ENCODE measurements around the gene ARNT2.

The ARNT2 gene

DNA sequence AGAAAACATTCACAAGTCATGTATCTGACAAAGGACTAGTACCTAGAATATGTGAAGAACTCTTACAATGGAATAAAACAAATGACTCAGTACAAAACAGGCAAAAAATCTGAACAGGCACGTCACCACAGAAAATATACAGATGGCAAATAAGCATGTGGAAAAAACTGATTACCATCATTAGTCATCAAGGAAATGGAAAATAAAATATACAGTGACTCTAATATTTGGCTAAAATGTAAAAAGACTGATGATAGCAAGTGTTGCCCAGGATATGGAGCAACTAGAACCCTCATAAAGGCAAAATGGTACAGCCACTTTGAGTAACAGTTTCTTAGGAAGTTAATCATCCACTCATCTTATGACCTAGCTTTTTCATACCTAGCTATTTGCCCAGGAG lies 195.2 kb downstream of the ARNT2 start:
- TF ChIP-seq GATA3 (IDR thresholded peaks at IDR 0.05; ENCODE audit: low read depth, low read length) = no peak
- no peak for TF ChIP-seq GATA2 (IDR thresholded peaks at IDR 0.05; ENCODE audit: low read depth, low read length)

DNA sequence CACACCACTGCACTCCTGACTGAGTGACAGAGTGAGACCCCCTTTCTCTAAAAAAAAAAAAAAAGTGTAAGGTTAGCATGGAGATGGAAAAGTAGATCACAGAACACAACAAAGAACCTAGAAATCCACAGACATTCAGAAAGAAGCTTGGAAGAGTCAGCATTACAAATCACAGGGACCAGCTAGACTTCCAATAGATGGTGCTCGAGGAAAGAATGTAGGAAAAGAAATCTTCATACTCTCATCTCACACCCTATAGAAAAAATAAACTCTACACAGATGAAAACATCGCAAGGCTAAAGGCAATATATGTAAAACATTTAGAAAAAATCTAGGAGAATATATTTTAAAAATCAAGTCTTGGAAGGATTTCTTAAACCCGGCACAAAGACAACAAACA lies 196.4 kb downstream of the ARNT2 start:
- TF ChIP-seq GATA3 (IDR thresholded peaks at IDR 0.05; ENCODE audit: low read depth, low read length) = no peak
- TF ChIP-seq GATA2 (IDR thresholded peaks at IDR 0.05; ENCODE audit: low read depth, low read length) = no peak

DNA sequence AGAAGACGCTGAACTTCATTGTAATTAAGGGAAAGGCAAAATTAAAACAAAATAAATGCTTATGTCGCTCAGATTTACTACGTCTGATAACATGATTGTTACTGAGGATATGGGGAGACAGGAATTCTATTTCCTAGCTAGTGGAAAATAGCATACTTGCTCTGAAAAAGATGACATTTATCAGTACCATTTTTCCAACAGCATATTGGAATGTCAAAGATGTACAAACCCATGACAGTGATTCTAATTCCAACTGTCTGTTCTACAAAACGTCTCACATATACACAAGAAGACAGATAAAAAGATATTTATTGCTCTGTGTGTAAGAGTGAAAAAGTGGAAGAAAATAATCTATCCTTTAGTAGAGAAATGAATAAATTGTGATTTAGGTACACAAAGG lies 197.1 kb downstream of the ARNT2 start:
- TF ChIP-seq GATA3 (IDR thresholded peaks at IDR 0.05; ENCODE audit: low read depth, low read length) (no peak), GATA2 (IDR thresholded peaks at IDR 0.05; ENCODE audit: low read depth, low read length) (no peak)

DNA sequence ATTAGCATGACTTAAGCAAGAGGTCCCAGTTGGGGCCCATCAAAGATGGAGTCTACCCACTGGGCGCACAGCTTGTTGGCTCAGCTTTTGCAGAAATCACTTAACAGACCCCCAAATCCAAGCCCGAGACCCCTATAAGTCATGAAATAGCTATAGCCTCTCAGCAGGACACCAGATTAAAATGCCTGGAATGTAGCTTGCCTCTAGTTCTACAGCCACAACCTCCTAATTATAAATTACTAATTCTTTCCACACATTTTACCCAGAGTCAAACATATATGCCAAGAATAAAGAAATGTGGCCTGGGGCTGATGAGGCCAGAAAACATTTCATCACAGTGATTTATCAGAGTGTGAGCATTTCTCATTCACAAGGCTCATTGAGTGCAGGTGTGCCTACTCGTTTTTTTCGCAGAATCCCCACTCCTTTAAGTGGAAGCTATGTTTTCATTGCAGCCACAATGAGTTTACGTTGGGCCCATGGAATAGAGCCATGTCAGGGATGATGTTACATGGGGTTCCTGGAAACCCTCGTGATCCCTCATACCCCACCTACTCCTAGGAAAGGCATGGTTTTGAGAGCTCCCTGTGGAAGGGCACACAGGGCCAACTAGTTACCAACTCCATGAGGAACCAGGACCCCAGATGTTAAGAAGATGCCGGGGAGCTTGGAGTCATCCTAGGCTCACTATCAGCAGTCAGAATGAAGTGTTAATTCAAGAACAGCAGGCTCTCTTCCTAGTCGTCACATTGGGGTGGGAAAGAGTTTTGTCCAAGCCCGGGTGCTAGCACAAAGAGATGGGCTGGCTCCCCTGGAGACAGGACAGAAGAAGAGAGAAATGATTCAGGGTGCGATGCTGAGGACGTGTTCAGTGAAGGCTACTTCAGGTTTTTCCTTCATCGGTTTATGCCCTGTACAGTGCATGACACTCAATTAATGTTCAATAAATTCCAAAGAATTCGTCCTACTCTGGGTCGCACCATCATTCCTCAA lies 200.7 kb downstream of the ARNT2 start:
- TF ChIP-seq GATA2 (IDR thresholded peaks at IDR 0.05; ENCODE audit: low read depth, low read length) (no peak), GATA3 (IDR thresholded peaks at IDR 0.05; ENCODE audit: low read depth, low read length) (no peak)

DNA sequence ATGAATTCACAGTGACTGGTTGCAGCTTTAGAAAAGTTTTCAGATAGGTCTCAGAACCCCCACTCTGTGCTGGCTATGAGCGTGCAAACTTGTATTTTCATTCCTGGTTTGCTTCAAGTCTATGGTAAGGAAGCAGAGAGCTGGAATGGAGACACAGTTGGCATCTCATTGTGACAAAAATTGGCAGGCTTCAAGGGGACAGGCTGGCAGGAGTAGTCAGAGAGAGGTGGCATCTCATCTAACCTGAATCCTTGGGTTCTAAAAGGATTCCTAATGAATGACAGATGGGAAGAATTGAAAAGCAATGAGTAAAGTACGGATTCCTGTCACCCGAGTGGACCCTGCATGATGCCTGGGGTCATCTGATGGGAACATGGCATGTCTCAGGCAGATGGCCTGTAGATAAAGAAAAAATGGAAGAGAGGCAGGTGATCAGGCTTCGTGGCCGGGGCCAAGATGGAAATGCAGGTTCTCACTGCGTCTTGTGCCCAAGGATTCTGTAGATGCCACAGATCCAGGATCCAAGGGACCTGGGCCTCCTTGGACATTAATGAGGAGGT lies 201.5 kb downstream of the ARNT2 start:
- no peak for TF ChIP-seq GATA2 (IDR thresholded peaks at IDR 0.05; ENCODE audit: low read depth, low read length)
- TF ChIP-seq GATA3 (IDR thresholded peaks at IDR 0.05; ENCODE audit: low read depth, low read length) = no peak

DNA sequence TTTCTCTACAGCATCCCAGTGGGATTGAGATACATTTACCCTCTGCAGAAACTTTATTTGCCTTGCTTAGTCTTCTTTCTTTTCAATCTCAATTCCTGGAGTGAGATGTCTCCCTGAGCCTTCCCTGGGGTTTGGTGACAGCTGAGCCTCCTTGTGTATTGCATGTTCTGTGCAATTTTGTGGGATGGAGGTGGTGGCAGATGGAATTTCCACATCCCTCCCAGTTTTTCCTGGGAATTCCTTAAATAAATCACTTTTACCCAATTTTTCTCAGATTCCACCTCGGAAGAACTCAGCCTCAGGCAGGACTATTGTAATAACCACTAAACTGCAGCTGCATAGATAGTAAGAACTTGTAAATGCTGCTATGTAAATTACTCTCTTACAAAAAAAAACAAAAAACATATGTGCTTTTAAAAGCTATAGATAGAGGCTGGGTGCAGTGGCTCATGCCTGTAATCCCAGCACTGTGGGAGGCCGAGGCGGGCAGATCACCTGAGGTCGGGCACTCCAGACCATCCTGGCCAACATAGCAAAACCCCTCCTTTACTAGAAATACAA lies 202.4 kb downstream of the ARNT2 start:
- TF ChIP-seq GATA3 (IDR thresholded peaks at IDR 0.05; ENCODE audit: low read depth, low read length) (no peak), GATA2 (IDR thresholded peaks at IDR 0.05; ENCODE audit: low read depth, low read length) (no peak)

DNA sequence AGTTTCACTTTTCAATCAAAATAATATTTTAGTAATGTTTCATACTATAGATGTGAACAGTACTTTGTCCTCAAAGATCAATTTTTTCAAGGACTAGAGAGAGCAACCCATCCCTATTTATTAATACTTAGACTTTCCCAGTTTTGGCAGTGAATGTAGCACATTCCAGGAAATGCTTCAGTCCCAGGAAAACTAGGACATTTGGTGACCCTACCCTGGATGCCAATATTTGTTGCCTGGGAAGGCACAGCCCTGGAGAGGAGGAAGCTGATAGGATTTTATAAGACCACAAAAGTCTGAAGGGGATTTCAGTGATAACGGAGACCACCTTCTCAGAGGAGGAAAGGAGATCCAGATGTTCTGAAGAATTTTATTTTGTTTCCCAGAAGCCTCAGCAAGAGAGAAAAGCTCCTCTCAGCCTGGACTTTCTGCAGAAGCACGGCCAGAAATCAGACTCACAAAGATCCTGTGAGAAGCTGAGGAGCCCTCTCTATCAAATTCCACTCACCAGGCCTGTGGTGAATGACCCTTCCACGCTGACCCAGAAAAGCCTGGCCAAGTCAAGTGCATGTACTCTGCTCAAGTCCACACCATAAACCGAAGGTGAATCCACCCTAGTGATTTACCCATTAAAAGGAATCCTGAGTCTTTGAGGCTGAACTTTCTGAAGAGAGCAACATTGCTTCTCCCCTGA lies 203.3 kb downstream of the ARNT2 start:
- no peak for TF ChIP-seq GATA3 (IDR thresholded peaks at IDR 0.05; ENCODE audit: low read depth, low read length)
- no peak for TF ChIP-seq GATA2 (IDR thresholded peaks at IDR 0.05; ENCODE audit: low read depth, low read length)

DNA sequence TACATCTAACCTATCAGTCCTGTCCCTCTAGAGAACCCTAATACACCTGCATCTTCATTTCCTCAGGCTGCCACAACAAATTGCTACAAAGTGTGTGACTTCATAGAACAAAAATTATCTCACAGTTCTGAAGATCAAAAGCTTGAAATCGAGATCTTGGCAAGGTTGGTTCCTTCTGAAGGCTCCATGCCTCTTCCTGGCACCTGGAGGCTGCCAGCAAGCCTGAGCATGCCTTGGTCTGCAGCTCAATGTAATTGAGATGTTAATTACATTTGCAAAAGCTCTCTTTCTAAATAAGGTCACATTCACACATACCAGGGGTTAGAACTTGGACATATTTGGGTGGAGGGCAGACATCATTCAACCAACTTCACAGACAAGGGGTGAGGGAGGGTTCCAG lies 204.5 kb downstream of the ARNT2 start:
- TF ChIP-seq GATA2 (IDR thresholded peaks at IDR 0.05; ENCODE audit: low read depth, low read length) = no peak

DNA sequence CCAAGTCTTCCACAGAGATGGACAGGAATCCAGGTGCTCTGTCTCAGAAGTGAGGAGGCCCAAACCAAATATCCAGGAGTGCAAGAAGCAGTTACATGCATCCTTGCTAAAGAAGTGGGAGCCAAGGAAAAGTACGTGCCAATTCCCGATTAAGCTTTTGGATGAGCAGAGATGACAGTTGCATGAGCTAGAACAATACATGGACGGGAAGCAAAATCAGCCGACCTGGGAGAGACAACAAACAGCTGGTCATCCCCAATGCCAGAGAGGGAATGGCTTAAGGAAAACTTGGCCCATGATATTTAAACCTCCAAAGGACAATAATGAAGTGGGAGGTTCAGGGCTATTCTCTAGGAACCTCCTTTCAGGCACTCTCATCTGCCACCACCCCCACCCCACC lies 204.9 kb downstream of the ARNT2 start:
- TF ChIP-seq GATA3 (IDR thresholded peaks at IDR 0.05; ENCODE audit: low read depth, low read length) (no peak), GATA2 (IDR thresholded peaks at IDR 0.05; ENCODE audit: low read depth, low read length) (no peak)

DNA sequence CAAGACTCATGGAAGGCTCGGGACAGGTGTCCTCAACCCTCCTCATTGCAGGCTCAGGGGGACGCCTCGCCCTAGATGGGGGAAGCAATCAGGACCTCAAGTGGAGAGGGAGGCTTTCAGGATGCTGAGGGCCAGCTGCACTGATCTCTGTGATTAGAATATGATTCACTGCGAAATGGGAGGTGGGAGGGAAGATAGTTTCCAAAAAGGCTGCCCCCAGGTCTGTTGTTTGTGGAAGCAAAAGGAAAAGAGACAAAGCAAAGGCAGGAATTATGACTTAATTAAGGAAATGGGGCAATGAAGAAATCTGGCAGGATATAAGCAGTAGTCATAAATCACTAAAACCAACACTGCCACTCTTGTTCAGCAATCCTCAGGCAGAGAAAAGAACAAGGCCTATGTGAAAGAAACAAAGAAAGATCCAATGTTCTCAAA lies 205.3 kb downstream of the ARNT2 start:
- TF ChIP-seq GATA2 (IDR thresholded peaks at IDR 0.05; ENCODE audit: low read depth, low read length) (peak; percentile 77), GATA3 (IDR thresholded peaks at IDR 0.05; ENCODE audit: low read depth, low read length) (no peak)

DNA sequence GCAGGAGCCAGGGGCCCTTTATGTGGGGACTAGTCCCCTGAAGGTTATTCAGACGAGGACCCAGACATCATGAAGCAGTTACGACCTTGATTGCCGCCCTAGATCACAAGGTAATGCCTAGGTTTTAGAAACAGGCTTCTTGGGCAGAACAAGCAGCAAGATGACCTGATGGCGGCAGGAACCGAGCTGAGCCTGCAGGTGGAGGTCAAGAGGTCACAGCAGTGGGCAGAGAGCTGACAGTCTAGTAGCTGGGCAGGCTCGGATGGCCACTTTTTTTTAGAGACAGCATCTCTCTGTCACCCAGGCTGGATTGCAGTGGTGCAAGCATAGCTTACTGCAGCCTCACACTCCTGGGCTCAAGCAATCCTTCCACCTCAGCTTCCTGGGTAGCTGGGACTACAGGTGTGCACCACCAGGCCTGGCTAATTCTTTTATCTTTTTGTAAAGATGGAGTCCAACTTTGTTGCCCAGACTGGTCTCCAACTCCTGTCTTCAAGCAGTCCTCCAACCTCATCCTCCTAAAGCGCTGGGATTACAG lies 207.4 kb downstream of the ARNT2 start:
- TF ChIP-seq GATA2 (IDR thresholded peaks at IDR 0.05; ENCODE audit: low read depth, low read length) (no peak), GATA3 (IDR thresholded peaks at IDR 0.05; ENCODE audit: low read depth, low read length) (no peak)

DNA sequence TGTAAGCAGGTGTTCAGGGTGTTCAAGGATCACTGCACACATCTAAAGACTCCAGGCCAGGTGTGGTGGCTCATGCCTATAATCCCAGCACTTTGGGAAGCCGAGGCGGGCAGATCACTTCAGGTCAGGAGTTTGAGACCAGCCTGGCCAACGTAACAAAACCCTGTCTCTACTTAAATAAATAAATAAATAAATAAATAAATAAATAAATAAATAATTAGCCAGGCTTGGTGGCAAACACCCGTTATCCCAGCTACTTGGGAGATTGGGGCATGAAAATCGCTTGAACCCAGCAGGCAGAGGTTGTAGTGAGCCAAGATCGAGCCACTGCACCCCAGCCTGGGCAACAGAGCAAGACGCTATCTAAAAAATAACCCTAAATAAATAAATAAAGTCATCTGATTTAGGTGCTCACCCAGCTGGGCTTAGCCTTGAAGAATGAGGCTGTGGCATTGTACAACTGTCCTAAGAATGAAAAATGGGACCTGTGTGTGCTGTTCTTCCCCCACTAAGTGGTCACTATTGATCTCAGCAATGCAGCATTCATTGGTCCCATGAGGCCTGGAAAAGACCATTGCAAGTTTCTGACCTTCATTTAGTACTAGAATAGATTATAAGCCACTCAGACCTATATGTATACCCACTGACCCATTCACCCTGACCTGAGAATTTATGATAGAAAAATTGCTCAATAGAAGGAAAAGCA lies 208.1 kb downstream of the ARNT2 start:
- no peak for TF ChIP-seq GATA3 (IDR thresholded peaks at IDR 0.05; ENCODE audit: low read depth, low read length)
- TF ChIP-seq GATA2 (IDR thresholded peaks at IDR 0.05; ENCODE audit: low read depth, low read length) = no peak

DNA sequence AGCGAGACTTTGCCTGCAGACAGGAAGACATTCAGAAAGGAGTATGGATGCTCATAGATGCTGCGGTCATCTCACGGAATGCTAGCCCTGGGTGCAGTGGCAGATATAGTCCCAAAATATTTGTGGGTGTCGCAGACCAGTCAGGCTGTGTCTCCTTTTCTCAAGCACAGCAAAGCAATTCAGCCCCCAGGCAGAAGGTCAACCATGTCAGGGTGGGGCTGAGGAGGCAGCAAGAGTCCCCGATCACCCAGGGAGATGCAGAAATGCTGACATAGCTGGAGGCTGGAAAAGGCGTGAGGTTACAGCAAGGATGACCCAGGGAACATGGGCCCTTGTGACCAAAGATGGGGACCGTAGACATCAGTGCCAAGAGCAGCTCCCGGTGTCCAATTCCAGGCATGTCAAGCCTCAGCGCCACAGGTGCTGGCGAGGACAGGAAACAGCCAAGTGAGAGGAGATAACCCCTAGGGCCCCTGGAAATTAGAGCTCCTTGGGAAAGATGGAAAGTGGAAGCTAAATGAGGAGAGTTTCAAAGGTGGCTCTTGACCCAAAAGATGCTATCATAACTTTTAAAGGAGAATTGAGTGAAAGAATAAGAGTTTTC lies 209.7 kb downstream of the ARNT2 start:
- no peak for TF ChIP-seq GATA3 (IDR thresholded peaks at IDR 0.05; ENCODE audit: low read depth, low read length)
- TF ChIP-seq GATA2 (IDR thresholded peaks at IDR 0.05; ENCODE audit: low read depth, low read length) = no peak
